GM12891 (cell line): ENCODE data around the gene C2.
A peak's percentile ranks its signal among the peaks of the same experiment; 100 is the strongest.

Experiments used
- DNase-seq: peaks from one replicate; pipeline ENCODE4 v3.0.0; 2011; ENCODE audit warnings: low spot score; ENCODE audit not compliant: insufficient read length
- FAIRE-seq: peaks from 2 replicates; lab custom pipeline; 2011; peaks lifted over from hg19 to GRCh38; lab: Jason Lieb, UNC
- PAX5 ChIP-seq: IDR thresholded peaks from 2 replicates; pipeline ENCODE4 v1.6.1; 2011; ENCODE audit warnings: low read length, moderate library complexity, mild to moderate bottlenecking; ENCODE audit not compliant: insufficient read depth, severe bottlenecking
- POLR2A ChIP-seq: IDR thresholded peaks from 2 replicates; pipeline ENCODE4 v1.6.1; 2011; ENCODE audit warnings: low read depth, low read length, control low read depth
- POLR2AphosphoS5 ChIP-seq: IDR thresholded peaks from 2 replicates; pipeline ENCODE4 v1.6.1; 2011; ENCODE audit warnings: low read depth, low read length, control low read depth
- POU2F2 ChIP-seq: IDR thresholded peaks from 2 replicates; pipeline ENCODE4 v1.6.1; 2011; ENCODE audit warnings: low read depth, mild to moderate bottlenecking, control low read depth, low read length, moderate library complexity
- SPI1 ChIP-seq: IDR thresholded peaks from 2 replicates; pipeline ENCODE4 v1.6.1; 2011; ENCODE audit warnings: low read depth, low read length, control low read depth
- TAF1 ChIP-seq: IDR thresholded peaks from 2 replicates; pipeline ENCODE4 v1.6.1; 2011; ENCODE audit warnings: low read depth, low read length, control low read depth

C2 gene

DNA sequence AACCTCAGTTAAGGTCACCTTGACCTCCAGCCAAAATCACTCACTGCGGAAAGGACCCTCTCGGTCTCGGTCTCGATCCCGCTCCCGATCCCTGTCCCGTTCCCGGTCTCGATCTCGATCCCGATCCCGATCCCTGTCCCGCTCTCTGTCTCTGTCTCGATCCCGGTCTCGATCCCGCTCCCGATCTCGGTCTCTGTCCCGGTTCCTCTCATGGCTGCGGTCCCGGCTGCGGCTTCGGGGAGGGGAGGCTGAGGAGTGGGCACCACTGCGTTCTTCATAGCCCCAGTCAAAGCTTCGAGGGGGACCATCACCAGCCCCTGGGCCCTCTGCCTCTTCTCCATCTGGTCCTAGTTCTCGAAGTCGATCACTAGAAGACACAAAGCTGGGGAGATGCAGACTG lies 27.0 kb downstream of the C2 start:
- FAIRE-seq, result no peak
- no peak for DNase-seq
- no peak for TF ChIP-seq SPI1
- no peak for TF ChIP-seq TAF1
- TF ChIP-seq POU2F2, result no peak
- no peak for TF ChIP-seq POLR2A
- no peak for TF ChIP-seq POLR2AphosphoS5
- TF ChIP-seq PAX5, result no peak

DNA sequence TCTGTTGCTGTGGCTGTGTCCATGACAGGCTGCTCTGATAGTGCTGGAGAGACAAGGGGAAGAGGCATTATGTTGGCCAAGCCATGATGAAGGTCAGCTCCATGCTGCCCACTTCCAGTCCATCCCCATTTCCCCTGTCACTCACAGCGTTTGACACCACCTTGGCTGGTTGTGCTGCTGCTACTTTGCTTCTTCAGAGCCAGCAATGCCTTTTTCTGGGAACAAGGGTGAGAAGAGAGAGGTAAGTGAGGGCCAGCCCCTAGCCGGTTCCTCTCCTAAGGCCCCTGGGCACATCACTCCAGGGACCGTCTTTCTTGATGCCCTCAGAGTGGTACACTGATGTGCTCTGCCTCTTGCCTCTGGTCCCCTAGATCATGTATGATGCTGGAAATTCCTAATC lies 29.3 kb downstream of the C2 start:
- TF ChIP-seq POLR2A (no peak), TAF1 (no peak), SPI1 (no peak), PAX5 (no peak), POU2F2 (no peak)

DNA sequence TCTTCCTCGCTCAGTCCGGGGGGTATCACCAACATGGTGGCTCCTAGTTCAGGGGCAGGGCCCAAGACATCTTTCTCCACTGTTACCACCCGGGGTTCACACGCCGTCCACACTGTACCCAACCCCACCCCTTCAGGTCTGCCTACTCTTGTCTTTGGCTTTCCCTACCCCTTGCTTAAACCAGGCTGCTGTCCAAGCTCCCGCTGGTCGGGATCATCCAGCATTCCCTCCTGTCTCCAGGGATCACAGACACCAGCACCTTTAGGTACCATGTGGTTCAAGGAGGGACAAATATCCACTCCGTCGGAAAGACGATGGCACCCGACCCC lies 30.9 kb downstream of the C2 start:
- FAIRE-seq (no peak), DNase-seq (no peak)

More for the DNA sequence above, 29.3 kb downstream of the C2 start:
- FAIRE-seq (no peak), DNase-seq (no peak)

DNA sequence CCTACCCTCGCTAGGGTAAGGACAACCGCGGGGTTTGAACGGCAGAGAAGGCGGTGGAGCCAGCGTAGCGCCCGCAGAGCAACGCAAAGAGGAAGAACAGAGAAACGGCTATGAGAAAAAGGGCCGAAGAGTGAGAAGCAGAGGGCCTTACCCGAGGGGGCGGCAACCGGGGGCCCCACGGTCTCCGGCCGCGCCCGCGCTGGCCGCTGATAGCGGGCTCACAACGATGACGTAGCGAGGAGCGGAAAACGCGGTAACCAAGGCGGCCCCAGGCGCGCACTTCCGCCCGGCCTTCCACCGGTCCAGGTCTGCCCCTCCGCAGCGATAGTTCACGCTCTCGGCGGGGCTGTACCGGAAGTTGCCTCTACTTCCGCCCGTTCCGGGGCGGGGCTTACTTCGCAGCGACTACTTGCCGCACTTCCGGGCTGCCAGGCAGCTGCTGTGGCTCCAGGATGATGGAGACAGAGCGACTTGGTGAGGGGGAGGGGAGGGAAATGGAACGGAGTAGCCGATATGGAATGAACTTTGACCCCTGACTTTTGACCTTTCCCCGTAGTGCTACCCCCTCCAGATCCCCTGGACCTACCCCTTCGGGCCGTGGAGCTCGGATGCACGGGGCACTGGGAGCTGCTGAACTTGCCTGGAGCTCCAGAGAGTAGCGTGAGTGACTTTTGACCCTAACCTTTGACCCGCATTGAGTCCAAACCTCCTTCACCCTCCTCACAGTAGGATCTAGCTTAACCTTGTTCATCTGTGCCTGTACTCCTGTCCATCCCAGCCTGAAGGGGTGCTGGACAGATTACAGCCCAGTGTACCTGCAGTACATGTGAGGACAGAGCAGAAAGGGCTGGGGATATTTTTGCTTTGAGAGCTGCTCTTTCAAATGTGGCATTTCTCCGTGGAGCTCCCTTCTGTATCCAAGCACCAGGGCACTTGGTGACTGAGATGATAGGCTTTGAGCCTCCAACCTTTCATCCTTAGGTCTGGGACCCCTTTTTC lies 31.5 kb downstream of the C2 start, which contains the start of the genes NELFE and SKIC2:
Gene NELFE, minus strand, starts transcription at position 231 of the 999 bp plus-strand sequence. CDS start 525 bp downstream, outside the sequence.
Gene SKIC2, plus strand, starts transcription at position 435 of the 999 bp plus-strand sequence. Its CDS starts 18 bp downstream, at position 453.
- TF ChIP-seq SPI1 (peak; percentile 62), POLR2A (peak; percentile 83), TAF1 (peak; percentile 99), POLR2AphosphoS5 (peak; percentile 91), PAX5 (no peak), POU2F2 (peak; percentile 71)
- DNase-seq (peak; percentile 100), FAIRE-seq (peak; percentile 99)

More for the DNA sequence above, 30.9 kb downstream of the C2 start:
- TF ChIP-seq SPI1 (no peak), POLR2AphosphoS5 (no peak), POLR2A (no peak), POU2F2 (no peak), TAF1 (no peak), PAX5 (no peak)

DNA sequence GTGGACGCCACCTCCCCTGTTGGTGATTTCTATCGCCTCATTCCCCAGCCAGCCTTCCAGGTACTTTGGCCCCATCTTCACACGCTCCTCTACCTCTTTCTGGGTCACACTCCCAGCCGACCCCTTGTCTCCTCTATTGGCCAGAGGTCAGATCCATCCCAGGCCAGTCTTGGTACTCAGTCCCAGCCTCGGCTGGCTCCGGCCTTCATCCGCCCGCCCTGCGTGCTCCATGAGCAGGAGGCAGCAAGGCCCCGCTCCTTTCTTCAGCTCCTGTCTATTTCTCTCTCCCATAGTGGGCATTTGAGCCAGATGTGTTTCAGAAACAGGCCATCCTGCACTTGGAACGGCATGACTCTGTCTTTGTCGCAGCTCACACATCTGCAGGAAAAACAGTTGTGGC lies 34.1 kb downstream of the C2 start:
- no peak for DNase-seq
- TF ChIP-seq POU2F2 (no peak), POLR2AphosphoS5 (no peak), SPI1 (no peak), PAX5 (no peak), POLR2A (no peak), TAF1 (no peak)
- FAIRE-seq, result no peak

DNA sequence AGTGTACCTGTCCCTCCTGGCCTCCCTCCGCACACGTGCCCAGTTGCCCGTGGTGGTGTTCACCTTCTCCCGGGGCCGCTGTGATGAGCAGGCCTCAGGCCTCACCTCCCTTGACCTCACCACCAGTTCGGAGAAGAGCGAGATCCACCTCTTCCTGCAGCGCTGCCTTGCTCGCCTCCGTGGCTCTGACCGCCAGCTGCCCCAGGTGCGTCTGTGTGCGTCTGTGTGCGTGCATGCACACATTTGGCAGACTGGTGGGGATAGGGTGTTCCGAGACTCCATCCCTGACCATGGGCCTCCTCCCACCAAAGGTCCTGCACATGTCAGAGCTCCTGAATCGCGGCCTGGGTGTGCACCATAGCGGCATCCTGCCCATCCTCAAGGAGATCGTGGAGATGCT lies 36.4 kb downstream of the C2 start:
- TF ChIP-seq PAX5 (no peak), SPI1 (no peak), POU2F2 (no peak), POLR2AphosphoS5 (no peak), TAF1 (no peak)
- DNase-seq (no peak), FAIRE-seq (no peak)

DNA sequence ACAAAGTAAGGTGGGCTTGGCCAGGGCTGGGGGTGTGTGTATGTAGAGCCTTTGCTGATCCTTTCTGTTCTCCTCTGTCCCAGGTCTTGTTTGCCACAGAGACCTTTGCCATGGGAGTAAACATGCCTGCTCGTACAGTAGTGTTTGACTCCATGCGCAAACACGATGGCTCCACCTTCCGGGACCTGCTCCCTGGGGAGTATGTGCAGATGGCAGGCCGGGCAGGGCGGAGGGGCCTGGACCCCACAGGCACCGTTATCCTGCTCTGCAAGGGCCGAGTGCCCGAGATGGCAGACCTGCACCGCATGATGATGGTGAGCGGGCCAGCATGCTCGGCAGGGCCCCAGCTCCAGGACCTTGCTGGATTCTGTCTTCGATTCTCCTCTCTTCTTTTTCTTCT lies 38.2 kb downstream of the C2 start:
- FAIRE-seq (no peak), DNase-seq (no peak)
- TF ChIP-seq POLR2AphosphoS5 (no peak), TAF1 (no peak), SPI1 (no peak), PAX5 (no peak), POU2F2 (no peak), POLR2A (no peak)

DNA sequence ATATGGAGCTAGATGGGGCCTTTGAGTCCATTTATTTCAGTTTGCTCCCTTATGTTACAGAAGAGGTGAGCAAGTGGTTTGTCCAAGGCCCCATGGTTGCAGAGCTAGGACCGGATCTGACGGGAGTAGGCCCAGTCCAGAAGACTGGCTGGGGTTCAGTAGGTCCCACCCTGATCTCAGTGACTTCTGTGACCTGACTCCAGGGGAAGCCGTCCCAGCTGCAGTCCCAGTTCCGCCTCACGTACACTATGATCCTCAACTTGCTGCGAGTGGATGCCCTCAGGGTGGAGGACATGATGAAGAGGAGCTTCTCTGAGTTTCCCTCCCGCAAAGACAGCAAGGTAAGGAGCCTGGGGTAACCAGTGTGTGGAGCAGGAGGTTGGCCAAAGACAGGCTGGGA lies 39.0 kb downstream of the C2 start:
- no peak for FAIRE-seq
- DNase-seq, result no peak
- TF ChIP-seq POLR2A (no peak), POLR2AphosphoS5 (no peak), TAF1 (no peak), PAX5 (no peak), POU2F2 (no peak), SPI1 (no peak)

DNA sequence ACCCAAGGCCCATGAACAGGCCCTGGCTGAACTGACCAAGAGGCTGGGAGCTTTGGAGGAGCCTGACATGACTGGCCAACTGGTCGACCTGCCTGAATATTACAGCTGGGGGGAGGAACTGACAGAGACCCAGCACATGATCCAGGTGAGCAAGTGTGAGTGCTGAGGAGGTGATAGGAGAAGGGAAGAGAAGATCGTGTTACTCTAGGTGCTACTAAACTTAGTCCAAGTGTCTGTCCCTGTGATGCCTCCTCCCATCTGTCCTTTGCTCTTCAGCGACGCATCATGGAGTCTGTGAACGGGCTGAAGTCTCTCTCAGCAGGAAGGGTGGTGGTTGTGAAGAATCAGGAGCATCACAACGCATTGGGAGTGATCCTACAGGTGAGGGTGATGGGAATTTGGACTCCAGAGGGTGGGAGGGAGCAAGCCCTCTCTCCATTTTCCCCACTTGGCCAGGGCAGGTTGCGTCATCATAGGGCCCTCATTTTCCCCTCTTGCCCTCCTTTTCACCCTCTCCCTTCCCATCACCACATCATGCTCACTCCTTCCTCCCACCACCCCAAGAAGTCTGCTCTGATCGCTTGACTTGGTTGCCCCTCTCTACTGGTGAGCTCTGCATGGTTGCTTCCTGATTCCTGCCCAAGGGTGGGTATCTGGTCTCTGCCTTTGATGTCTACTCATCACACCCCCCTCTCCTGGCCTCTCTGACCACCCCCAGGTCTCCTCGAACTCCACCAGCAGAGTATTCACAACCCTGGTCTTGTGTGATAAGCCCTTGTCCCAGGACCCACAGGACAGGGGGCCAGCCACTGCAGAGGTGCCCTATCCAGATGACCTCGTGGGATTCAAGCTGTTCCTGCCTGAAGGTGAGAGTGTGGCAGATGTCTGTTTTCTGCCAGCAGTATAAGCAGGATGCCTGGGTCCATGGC lies 39.7 kb downstream of the C2 start:
- DNase-seq (no peak), FAIRE-seq (no peak)
- no peak for TF ChIP-seq POU2F2
- TF ChIP-seq PAX5, result no peak
- no peak for TF ChIP-seq SPI1
- TF ChIP-seq POLR2AphosphoS5, result no peak
- TF ChIP-seq TAF1, result no peak
- TF ChIP-seq POLR2A, result no peak
